Trophoblast cell (in vitro differentiated cells and primary cell): Measurements from ENCODE around the gene TSPAN5.
A peak's percentile ranks its signal among the peaks of the same experiment; 100 is the strongest.

ENCODE experiments used
- DNase-seq, 2 donors: peaks; one replicate each; pipeline ENCODE4 v3.0.0-alpha.2; 2016
- H2AFZ ChIP-seq: 2 replicates; pipeline ENCODE4 v1.6.1; 2013; ENCODE audit warnings: low read length, moderate library complexity, mild to moderate bottlenecking; ENCODE audit not compliant: insufficient read depth, poor library complexity
- H2AK5ac ChIP-seq: 2 replicates; pipeline ENCODE4 v1.6.1; 2013; ENCODE audit warnings: mild to moderate bottlenecking, low read length
- H2BK120ac ChIP-seq: 2 replicates; pipeline ENCODE4 v1.6.1; 2013; ENCODE audit warnings: low read length, mild to moderate bottlenecking, moderate library complexity; ENCODE audit not compliant: insufficient read depth, poor library complexity
- H2BK12ac ChIP-seq: 2 replicates; pipeline ENCODE4 v1.6.1; 2013; ENCODE audit warnings: mild to moderate bottlenecking, low read length, moderate library complexity
- H2BK5ac ChIP-seq: 2 replicates; pipeline ENCODE4 v1.6.1; 2013; ENCODE audit warnings: low read length, low read depth, moderate library complexity, mild to moderate bottlenecking; ENCODE audit not compliant: poor library complexity
- H3K14ac ChIP-seq: 2 replicates; pipeline ENCODE4 v1.6.1; 2013; ENCODE audit warnings: mild to moderate bottlenecking, low read length
- H3K18ac ChIP-seq: 2 replicates; pipeline ENCODE4 v1.6.1; 2013; ENCODE audit warnings: mild to moderate bottlenecking, low read length
- H3K23ac ChIP-seq: 2 replicates; pipeline ENCODE4 v1.6.1; 2013; ENCODE audit warnings: low read length
- H3K27ac ChIP-seq: 2 replicates; pipeline ENCODE4 v1.5.1; 2013; ENCODE audit warnings: low read depth, mild to moderate bottlenecking, inconsistent platforms, low read length, moderate library complexity
- H3K27me3 ChIP-seq: 2 replicates; pipeline ENCODE4 v1.6.1; 2013; ENCODE audit warnings: inconsistent platforms, mild to moderate bottlenecking, low read length, moderate library complexity; ENCODE audit not compliant: insufficient read depth
- H3K36me3 ChIP-seq, 2 experiments: 1 replicate in 1 of 2; 2 replicates in 1 of 2; pipeline ENCODE4 v1.6.1; 2013; ENCODE audit warnings: low read length in 2 of 2, mild to moderate bottlenecking in 2 of 2, moderate library complexity in 1 of 2; ENCODE audit not compliant: insufficient read depth in 2 of 2, control insufficient read depth in 1 of 2
- H3K4ac ChIP-seq: 2 replicates; pipeline ENCODE4 v1.6.1; 2013; ENCODE audit warnings: low read depth, mild to moderate bottlenecking, low read length, moderate library complexity
- H3K4me1 ChIP-seq, 2 experiments: 1 replicate in 1 of 2; 2 replicates in 1 of 2; pipeline ENCODE4 v1.6.1; 2013; ENCODE audit warnings: low read length in 2 of 2, mild to moderate bottlenecking in 2 of 2, moderate library complexity in 1 of 2; ENCODE audit not compliant: insufficient read depth in 2 of 2, control insufficient read depth in 1 of 2
- H3K4me2 ChIP-seq: 2 replicates; pipeline ENCODE4 v1.6.1; 2013; ENCODE audit warnings: inconsistent platforms, mild to moderate bottlenecking, low read length, moderate library complexity
- H3K4me3 ChIP-seq: 2 replicates; pipeline ENCODE4 v1.5.1; 2013; ENCODE audit warnings: mild to moderate bottlenecking, low read depth, low read length, inconsistent platforms
- H3K79me1 ChIP-seq: one replicate; pipeline ENCODE4 v1.6.1; 2013; ENCODE audit warnings: low read length
- H3K79me2 ChIP-seq: 2 replicates; pipeline ENCODE4 v1.6.1; 2013; ENCODE audit warnings: low read length, mild to moderate bottlenecking; ENCODE audit not compliant: control insufficient read depth, insufficient read depth, poor library complexity
- H3K9ac ChIP-seq: 2 replicates; pipeline ENCODE4 v1.6.1; 2013; ENCODE audit warnings: mild to moderate bottlenecking, low read length
- H3K9me3 ChIP-seq: 2 replicates; pipeline ENCODE4 v1.6.1; 2013; ENCODE audit warnings: low read depth, mild to moderate bottlenecking, control low read depth, inconsistent platforms, low read length; ENCODE audit not compliant: insufficient read depth
- H4K12ac ChIP-seq: 2 replicates; pipeline ENCODE4 v1.6.1; 2013; ENCODE audit warnings: low read depth, mild to moderate bottlenecking, low read length, moderate library complexity
- H4K8ac ChIP-seq: 2 replicates; pipeline ENCODE4 v1.6.1; 2013; ENCODE audit warnings: low read depth, mild to moderate bottlenecking, low read length, moderate library complexity
- H4K91ac ChIP-seq: one replicate; pipeline ENCODE4 v1.6.1; 2013; ENCODE audit warnings: low read depth, mild to moderate bottlenecking, low read length, moderate library complexity
- WGBS: extraction: QIAGEN DNeasy Blood & Tissue Kit; methylation state at CpG from one replicate; pipeline ENCODE4 v1.1.7; 2013; ENCODE audit warnings: missing lambda C conversion rate; ENCODE audit not compliant: insufficient read length, insufficient coverage; ENCODE audit errors: extremely low coverage; 5-methylcytosine and 5-hydroxymethylcytosine counted together

Gene TSPAN5

GRCh38 chr4:98689507-98690174 is 31.2 kb upstream of the TSPAN5 start:
- Histone ChIP-seq H3K14ac (no peak overlapping the region), H3K36me3 (no peaks in the 10 kb centered on the region), H3K27ac (no peak overlapping the region), H3K23ac (no peak overlapping the region), H3K4me2 (no peak overlapping the region), H4K8ac (no peak overlapping the region), H3K79me2 (no peaks in the 10 kb centered on the region), H3K27me3 (no peaks in the 10 kb centered on the region), H2BK5ac (no peak overlapping the region), H3K9me3 (peaks cover 4% of the 10 kb centered on the region), H2BK12ac (peak overlapping the region; percentile 22), H3K4ac (peak overlapping the region; percentile 35), H3K4me1 (peaks cover 4 to 10% of the 10 kb centered on the region in 2 experiments), H2AFZ (no peak overlapping the region), H3K79me1 (peaks cover 6% of the 10 kb centered on the region), H2BK120ac (peak overlapping the region; percentile 59), H3K4me3 (no peak overlapping the region), H4K12ac (no peak overlapping the region), H3K18ac (no peak overlapping the region), H3K9ac (no peak overlapping the region), H4K91ac (peak overlapping the region; percentile 35), H2AK5ac (no peak overlapping the region)
- DNase-seq: no peak
- no CpG with 5 or more reads among the region's 4 CpGs for WGBS

DNA sequence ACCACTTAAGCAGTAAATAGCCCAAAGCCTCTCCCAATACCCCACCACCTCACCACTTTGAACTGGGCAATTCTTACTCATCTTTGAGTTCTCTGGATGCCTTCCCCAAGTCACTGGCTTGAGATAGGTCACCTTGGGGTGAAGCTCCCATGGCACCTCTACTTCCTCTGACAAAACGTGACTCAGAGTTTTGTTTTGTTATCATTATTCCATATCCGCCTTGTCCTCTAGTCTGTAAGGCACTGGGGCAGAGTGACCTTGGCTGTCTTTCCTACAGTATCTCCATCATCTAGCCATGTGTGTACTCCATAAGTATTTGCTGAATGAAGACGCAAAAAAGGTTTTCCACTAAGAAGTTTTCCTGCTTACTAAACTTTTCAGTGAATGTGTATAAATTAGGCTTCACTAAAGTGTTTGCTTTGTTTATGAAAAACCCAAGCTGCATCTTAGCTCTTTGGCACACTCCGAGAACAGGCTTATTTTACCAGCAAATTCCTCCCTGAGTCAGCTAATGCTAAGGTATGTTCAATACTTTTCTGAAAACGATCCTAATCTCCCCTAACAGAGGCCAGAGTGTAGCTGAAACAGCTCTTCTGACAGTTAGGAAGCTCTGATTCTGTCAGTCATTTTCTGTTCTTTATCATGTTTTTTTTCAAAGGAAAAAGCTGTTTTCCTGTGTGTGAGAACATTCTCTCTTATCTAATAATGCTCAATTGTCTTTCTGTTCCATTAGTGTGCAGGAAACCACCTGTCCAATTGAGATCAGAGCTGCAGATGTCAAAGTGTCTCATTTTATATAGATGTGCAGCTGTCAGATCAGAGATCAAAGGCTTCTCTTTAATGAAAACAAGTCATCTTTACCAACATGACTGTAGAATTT is 30.2 kb upstream of the TSPAN5 start:
- no CpG with 5 or more reads among the region's 5 CpGs for WGBS
- Histone ChIP-seq H3K18ac (no peak overlapping the region), H2AFZ (no peak overlapping the region), H4K12ac (no peak overlapping the region), H2BK5ac (peak overlapping the region; percentile 63), H2BK12ac (peak overlapping the region; percentile 90), H2AK5ac (peak overlapping the region; percentile 78), H4K8ac (no peak overlapping the region), H3K27ac (peak overlapping the region; percentile 54), H3K9ac (no peak overlapping the region), H3K9me3 (peaks cover 4% of the 10 kb centered on the region), H3K4me3 (no peak overlapping the region), H3K27me3 (no peaks in the 10 kb centered on the region), H3K36me3 (no peaks in the 10 kb centered on the region), H3K4me1 (peaks cover 4 to 10% of the 10 kb centered on the region in 2 experiments), H4K91ac (peak overlapping the region; percentile 18), H3K79me2 (no peaks in the 10 kb centered on the region), H3K23ac (no peak overlapping the region), H3K14ac (no peak overlapping the region), H3K4ac (no peak overlapping the region), H3K79me1 (peaks cover 6% of the 10 kb centered on the region), H2BK120ac (peak overlapping the region; percentile 24), H3K4me2 (no peak overlapping the region)
- DNase-seq: peak; percentile 14 to 75

- no CpG with 5 or more reads among the region's 1 CpG for WGBS
- Histone ChIP-seq H3K18ac (no peak overlapping the region), H3K14ac (no peak overlapping the region), H3K4me1 (peaks cover 9 to 16% of the 10 kb centered on the region in 2 experiments), H2BK12ac (peak overlapping the region; percentile 33), H3K4me2 (no peak overlapping the region), H3K4me3 (no peak overlapping the region), H3K23ac (no peak overlapping the region), H3K9ac (no peak overlapping the region), H3K36me3 (no peaks in the 10 kb centered on the region), H2BK120ac (no peak overlapping the region), H2AK5ac (no peak overlapping the region), H2AFZ (no peak overlapping the region), H3K27ac (no peak overlapping the region), H3K27me3 (no peaks in the 10 kb centered on the region), H4K12ac (no peak overlapping the region), H3K9me3 (peaks cover 4% of the 10 kb centered on the region), H4K8ac (no peak overlapping the region), H3K4ac (no peak overlapping the region), H2BK5ac (no peak overlapping the region), H3K79me2 (no peaks in the 10 kb centered on the region), H3K79me1 (peaks cover 8% of the 10 kb centered on the region), H4K91ac (no peak overlapping the region)
- DNase-seq: no peak
Observed at GRCh38 chr4:98687876-98688275, 29.5 kb upstream of the TSPAN5 start.

DNA sequence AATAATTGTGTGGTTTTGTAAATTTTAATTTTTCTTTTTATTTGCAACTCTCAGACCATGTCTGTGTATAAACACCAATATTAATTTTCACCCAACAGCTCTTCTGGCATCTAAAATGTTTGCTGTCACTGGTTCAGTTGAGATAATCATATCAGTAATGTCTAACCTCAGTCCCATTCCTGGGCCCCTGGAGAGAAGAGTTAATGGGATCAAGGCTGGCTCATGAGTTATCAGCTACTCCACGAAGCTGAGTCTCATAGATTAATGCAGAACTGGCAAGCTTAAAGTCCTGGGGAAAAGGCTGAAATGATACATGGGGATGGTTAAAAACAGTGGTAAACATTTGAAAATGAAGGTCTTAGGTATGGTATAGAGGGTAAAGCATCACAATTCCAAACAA is 28.4 kb upstream of the TSPAN5 start:
- Histone ChIP-seq H3K23ac (no peak overlapping the region), H4K12ac (no peak overlapping the region), H4K91ac (no peak overlapping the region), H3K79me1 (peaks cover 9% of the 10 kb centered on the region), H2AK5ac (no peak overlapping the region), H4K8ac (no peak overlapping the region), H2BK5ac (no peak overlapping the region), H3K4me1 (peaks cover 9 to 16% of the 10 kb centered on the region in 2 experiments), H3K27me3 (no peaks in the 10 kb centered on the region), H3K9me3 (peaks cover 4% of the 10 kb centered on the region), H3K36me3 (no peaks in the 10 kb centered on the region), H3K79me2 (no peaks in the 10 kb centered on the region), H3K14ac (no peak overlapping the region), H3K27ac (no peak overlapping the region), H3K4me2 (no peak overlapping the region), H2BK12ac (no peak overlapping the region), H3K9ac (no peak overlapping the region), H2BK120ac (no peak overlapping the region), H3K18ac (no peak overlapping the region), H3K4me3 (no peak overlapping the region), H2AFZ (no peak overlapping the region), H3K4ac (no peak overlapping the region)
- no CpG with 5 or more reads among the region's 1 CpG for WGBS
- DNase-seq: no peak
